Osteoblast (primary cell): ENCODE results near the gene SEZ6L2. TPM values are rescaled to one million over a fixed set of nuclear protein-coding genes. Genes with fewer than 3 reads are reported as not detected.
A peak's percentile ranks its signal among the peaks of the same experiment; 100 is the strongest.

Experiments used
- DNase-seq: peaks from one replicate; pipeline ENCODE4 v3.0.0; 2011; ENCODE audit warnings: low spot score, mixed read lengths; ENCODE audit not compliant: insufficient read length; ENCODE audit errors: missing footprints
- H2AFZ ChIP-seq: 2 replicates; pipeline ENCODE4 v1.6.0; 2011; ENCODE audit warnings: mild to moderate bottlenecking, low read length
- H3K27ac ChIP-seq: 2 replicates; pipeline ENCODE4 v1.5.1; 2011; ENCODE audit warnings: mild to moderate bottlenecking, low read depth, low read length, moderate library complexity
- H3K27me3 ChIP-seq: 2 replicates; pipeline ENCODE4 v1.6.0; 2012; ENCODE audit warnings: mild to moderate bottlenecking, control low read depth, inconsistent platforms, low read length, moderate library complexity; ENCODE audit not compliant: insufficient read depth
- H3K36me3 ChIP-seq: 2 replicates; pipeline ENCODE4 v1.5.1; 2011; ENCODE audit warnings: mild to moderate bottlenecking, low read length, control low read depth, moderate library complexity; ENCODE audit not compliant: insufficient read depth
- H3K4me1 ChIP-seq: 2 replicates; pipeline ENCODE4 v1.5.1; 2011; ENCODE audit warnings: mild to moderate bottlenecking, low read length, control low read depth, moderate library complexity; ENCODE audit not compliant: insufficient read depth
- H3K4me2 ChIP-seq: 2 replicates; pipeline ENCODE4 v1.6.0; 2011; ENCODE audit warnings: mild to moderate bottlenecking, low read length; ENCODE audit not compliant: insufficient read depth
- H3K4me3 ChIP-seq: fragments of 200-600 bp; sonication (generic); 3 replicates; pipeline ENCODE4 v1.5.1; 2012; ENCODE audit warnings: mild to moderate bottlenecking, low read length, inconsistent platforms; ENCODE audit not compliant: insufficient read depth
- H3K79me2 ChIP-seq: 2 replicates; pipeline ENCODE4 v1.6.0; 2012; ENCODE audit warnings: mild to moderate bottlenecking, low read length, control low read depth, inconsistent platforms; ENCODE audit not compliant: insufficient read depth
- H3K9me3 ChIP-seq: 2 replicates; pipeline ENCODE4 v1.5.1; 2011; ENCODE audit warnings: low read depth, low read length, control low read depth
- H4K20me1 ChIP-seq: 2 replicates; pipeline ENCODE4 v1.6.0; 2012; ENCODE audit warnings: mild to moderate bottlenecking, low read length, control low read depth; ENCODE audit not compliant: insufficient read depth
- total RNA-seq: library from RNA; depleted of rRNA; stranded (reverse); fragments of >200 nt; gene quantifications from 2 replicates; pipeline ENCODE4 v1.2.3, GENCODE V29; 2012
- TF ChIP-seq, protein P1 (sequence below): IDR thresholded peaks from 2 replicates; pipeline ENCODE4 v1.5.1; 2011; ENCODE audit warnings: mild to moderate bottlenecking, low read depth, low read length, moderate library complexity; ENCODE audit errors: extremely low read depth

The SEZ6L2 gene
- total RNA-seq, 1 donor: 2.9 TPM

DNA sequence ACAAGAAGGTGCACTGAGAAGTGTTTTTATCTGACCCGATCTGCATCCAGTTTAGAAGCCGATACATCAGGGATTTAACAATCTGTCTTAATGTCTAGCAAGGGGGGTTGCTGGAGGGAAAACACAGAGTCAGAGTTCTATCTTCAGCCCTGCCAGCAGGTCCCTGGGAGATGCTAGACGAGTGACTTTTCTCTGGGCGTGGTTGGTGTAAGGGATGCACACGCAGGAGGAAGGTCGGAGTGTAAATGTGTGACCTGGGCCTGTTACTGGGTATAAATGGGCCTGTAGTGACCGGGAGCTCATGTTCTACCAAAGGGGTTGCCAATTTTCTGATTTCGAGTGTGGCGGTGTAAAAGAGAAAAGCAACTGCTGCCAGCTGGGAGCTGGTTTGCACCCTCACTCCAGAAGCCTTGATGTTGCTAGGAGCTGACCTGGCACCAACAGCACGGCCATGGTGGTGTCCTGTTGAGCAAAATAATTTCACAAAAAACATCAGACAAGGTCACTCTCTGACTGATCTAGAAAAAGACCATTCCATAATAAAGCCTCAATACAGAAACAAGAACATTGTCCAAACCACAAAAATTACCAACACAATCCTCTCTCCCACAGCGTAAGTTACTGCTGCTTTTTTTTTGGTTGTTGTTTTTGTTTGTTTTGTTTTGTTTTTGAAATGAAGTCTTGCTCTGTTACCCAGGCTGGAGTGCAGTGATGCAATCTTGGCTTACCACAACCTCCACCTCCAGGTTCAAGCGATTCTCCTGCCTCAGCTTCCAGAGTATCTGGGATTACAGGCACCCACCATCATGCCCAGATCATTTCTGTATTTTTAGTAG is 27.9 kb upstream of the SEZ6L2 start:
- H3K4me2 ChIP-seq: peak overlapping the region; percentile 100
- peak overlapping the region; percentile 99 for H2AFZ ChIP-seq
- H4K20me1 ChIP-seq: peaks cover 12% of the 10 kb centered on the region
- no peaks in the 10 kb centered on the region for H3K27me3 ChIP-seq
- TF ChIP-seq, protein P1, sequence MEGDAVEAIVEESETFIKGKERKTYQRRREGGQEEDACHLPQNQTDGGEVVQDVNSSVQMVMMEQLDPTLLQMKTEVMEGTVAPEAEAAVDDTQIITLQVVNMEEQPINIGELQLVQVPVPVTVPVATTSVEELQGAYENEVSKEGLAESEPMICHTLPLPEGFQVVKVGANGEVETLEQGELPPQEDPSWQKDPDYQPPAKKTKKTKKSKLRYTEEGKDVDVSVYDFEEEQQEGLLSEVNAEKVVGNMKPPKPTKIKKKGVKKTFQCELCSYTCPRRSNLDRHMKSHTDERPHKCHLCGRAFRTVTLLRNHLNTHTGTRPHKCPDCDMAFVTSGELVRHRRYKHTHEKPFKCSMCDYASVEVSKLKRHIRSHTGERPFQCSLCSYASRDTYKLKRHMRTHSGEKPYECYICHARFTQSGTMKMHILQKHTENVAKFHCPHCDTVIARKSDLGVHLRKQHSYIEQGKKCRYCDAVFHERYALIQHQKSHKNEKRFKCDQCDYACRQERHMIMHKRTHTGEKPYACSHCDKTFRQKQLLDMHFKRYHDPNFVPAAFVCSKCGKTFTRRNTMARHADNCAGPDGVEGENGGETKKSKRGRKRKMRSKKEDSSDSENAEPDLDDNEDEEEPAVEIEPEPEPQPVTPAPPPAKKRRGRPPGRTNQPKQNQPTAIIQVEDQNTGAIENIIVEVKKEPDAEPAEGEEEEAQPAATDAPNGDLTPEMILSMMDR: no peak
- DNase-seq: peak; percentile 72
- H3K9me3 ChIP-seq: no peaks in the 10 kb centered on the region
- H3K27ac ChIP-seq: no peak overlapping the region
- H3K36me3 ChIP-seq: peaks cover 7% of the 10 kb centered on the region
- H3K4me3 ChIP-seq: peak overlapping the region; percentile 95
- peaks cover 17% of the 10 kb centered on the region for H3K4me1 ChIP-seq
- peaks cover 33% of the 10 kb centered on the region for H3K79me2 ChIP-seq

DNA sequence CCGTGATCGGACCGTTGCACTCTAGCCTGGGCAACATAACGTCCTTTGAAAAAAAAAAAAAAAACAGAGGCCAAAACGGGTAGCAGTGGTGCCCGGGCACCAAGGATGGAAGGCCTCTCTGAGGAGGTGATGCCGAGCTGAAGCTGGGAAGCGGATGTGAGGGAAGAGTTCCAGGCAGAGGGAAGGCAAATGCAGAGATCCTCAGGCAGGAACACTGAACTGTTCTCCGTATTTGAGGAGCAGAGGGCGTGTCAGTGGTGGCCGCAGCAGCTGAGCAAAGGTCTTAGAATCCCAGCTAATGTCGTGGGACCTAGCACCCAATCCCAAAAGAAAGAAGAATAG is 27.3 kb upstream of the SEZ6L2 start:
- Histone ChIP-seq H3K36me3 (peaks cover 9% of the 10 kb centered on the region), H3K4me1 (peaks cover 17% of the 10 kb centered on the region), H3K4me2 (peak overlapping the region; percentile 100), H4K20me1 (peaks cover 13% of the 10 kb centered on the region), H3K27me3 (no peaks in the 10 kb centered on the region), H3K79me2 (peaks cover 37% of the 10 kb centered on the region), H2AFZ (peak overlapping the region; percentile 99), H3K9me3 (no peaks in the 10 kb centered on the region), H3K27ac (peak overlapping the region; percentile 84), H3K4me3 (peak overlapping the region; percentile 95)
- TF ChIP-seq, protein P1: no peak
- peak; percentile 77 for DNase-seq

DNA sequence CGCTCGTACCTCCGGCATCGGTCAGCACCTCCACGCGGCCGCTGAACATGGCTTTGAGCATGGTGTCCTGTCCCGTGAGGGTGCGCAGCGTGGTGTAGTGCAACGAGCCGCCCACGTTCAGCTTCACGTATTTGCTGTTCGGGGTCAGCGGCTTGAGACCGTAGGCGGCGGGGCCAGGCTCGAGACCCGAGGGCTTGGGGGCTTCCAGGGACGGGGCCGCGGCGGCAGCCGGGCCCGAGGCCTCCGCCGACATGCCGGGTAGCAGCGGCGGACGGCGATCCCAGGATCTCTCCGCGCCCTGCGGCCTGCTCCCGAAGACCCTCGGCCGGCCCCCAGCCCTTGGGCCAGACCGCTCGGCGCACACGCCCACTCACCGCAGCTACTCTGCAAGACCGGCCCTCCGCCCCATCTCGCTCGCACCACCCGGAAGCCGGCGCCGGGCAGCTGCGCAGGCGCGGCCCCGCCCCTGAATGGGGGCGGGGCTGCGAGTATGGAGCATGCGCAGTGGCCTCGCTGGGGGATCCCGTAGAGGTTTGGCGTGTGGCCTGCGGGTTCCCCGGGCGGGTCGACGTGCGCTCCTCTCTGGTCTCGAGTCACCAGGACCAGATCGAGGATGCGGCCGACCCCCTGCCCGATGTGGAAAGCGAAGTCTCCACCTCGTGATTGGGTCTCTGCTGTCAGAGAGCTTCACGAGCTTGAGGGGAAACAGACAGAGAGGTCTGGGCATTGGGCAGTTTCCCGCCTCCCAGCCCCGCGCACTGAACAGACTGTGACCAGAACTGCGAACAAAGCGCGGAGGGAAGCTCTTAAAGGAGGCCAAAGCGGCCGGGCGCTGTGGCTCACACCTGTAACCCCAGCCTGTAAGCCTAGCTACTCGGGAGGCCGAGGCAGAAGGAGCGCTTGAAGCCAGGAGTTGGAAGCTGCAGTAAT is 26.7 kb upstream of the SEZ6L2 start, which contains the start of gene KCTD13:
TSS of gene KCTD13 (minus strand) at position 446 of the 930 bp plus-strand sequence. CDS start at position 253, 193 bp downstream.
- H3K4me1 ChIP-seq: peaks cover 17% of the 10 kb centered on the region
- H3K4me2 ChIP-seq: peak within 1 kb of the TSS; percentile 100
- H3K27me3 ChIP-seq: no peaks in the 10 kb centered on the region
- peaks cover 43% of the 10 kb centered on the region for H3K79me2 ChIP-seq
- peaks cover 13% of the 10 kb centered on the region for H4K20me1 ChIP-seq
- no peaks in the 10 kb centered on the region for H3K9me3 ChIP-seq
- H3K4me3 ChIP-seq: peak within 1 kb of the TSS; percentile 95
- peaks cover 16% of the 10 kb centered on the region for H3K36me3 ChIP-seq
- H3K27ac ChIP-seq: peak within 1 kb of the TSS; percentile 84
- peak; percentile 99 for DNase-seq
- peak within 1 kb of the TSS; percentile 99 for H2AFZ ChIP-seq
- TF ChIP-seq, protein P1: no peak
